Thyroid gland (tissue), 4 donors: ENCODE data around the gene ZNF341.

ENCODE experiments used
- POLR2A ChIP-seq, 2 donors: fragments of 450-650 bp; IDR thresholded peaks; one replicate each; pipeline ENCODE4 v1.6.1; 2017; ENCODE audit warnings: antibody characterized with exemption in 2 of 2, mild to moderate bottlenecking in 2 of 2, moderate library complexity in 1 of 2
- TF ChIP-seq, protein P1 (sequence below), 6 experiments: fragments of 200-600 bp in 3 of 6; fragments of 450-650 bp in 3 of 6; sonication (generic) in 3 of 6; IDR thresholded peaks; one replicate each; pipeline ENCODE4 v1.5.1; 2016 to 2019; ENCODE audit warnings: antibody characterized with exemption in 6 of 6, mild to moderate bottlenecking in 2 of 6, inconsistent platforms in 1 of 6, moderate library complexity in 1 of 6

DNA sequence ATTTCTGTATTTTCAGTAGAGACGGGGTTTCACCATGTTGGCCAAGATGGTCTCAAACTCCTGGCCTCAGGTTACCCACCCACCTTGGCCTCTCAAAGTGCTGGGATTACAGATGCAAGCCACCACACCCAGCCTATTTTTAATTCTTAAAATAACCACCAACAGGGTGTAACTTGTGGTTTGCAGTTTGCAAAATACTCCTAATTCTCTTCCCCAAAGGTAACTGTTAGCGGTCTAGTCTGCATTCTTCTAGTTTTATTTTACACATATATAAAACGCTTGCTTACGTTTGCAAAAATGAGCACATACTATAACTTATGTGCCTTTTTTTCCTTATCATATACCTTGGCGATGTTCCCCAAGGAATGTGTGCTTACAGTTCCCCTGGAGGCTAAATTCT lies 53.7 kb downstream of the ZNF341 start:
- TF ChIP-seq, protein P1, sequence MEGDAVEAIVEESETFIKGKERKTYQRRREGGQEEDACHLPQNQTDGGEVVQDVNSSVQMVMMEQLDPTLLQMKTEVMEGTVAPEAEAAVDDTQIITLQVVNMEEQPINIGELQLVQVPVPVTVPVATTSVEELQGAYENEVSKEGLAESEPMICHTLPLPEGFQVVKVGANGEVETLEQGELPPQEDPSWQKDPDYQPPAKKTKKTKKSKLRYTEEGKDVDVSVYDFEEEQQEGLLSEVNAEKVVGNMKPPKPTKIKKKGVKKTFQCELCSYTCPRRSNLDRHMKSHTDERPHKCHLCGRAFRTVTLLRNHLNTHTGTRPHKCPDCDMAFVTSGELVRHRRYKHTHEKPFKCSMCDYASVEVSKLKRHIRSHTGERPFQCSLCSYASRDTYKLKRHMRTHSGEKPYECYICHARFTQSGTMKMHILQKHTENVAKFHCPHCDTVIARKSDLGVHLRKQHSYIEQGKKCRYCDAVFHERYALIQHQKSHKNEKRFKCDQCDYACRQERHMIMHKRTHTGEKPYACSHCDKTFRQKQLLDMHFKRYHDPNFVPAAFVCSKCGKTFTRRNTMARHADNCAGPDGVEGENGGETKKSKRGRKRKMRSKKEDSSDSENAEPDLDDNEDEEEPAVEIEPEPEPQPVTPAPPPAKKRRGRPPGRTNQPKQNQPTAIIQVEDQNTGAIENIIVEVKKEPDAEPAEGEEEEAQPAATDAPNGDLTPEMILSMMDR (IDR thresholded peaks at IDR 0.05) = no peak
- TF ChIP-seq POLR2A (IDR thresholded peaks at IDR 0.05) = no peak
